GM23248 (cell line): ENCODE data around the gene PLAU.

Experiments
- EZH2 ChIP-seq: fragments of 200-600 bp; sonication (generic); IDR thresholded peaks from 2 replicates; pipeline ENCODE4 v1.6.1; 2018; ENCODE audit warnings: antibody characterized with exemption, mild to moderate bottlenecking; ENCODE audit not compliant: insufficient read depth, poor library complexity, severe bottlenecking
- EZH2phosphoT487 ChIP-seq: fragments of 200-600 bp; sonication (generic); IDR thresholded peaks from 2 replicates; pipeline ENCODE4 v1.6.1; 2018; ENCODE audit warnings: antibody characterized with exemption, moderate library complexity, mild to moderate bottlenecking, low read depth; ENCODE audit not compliant: insufficient read depth

DNA sequence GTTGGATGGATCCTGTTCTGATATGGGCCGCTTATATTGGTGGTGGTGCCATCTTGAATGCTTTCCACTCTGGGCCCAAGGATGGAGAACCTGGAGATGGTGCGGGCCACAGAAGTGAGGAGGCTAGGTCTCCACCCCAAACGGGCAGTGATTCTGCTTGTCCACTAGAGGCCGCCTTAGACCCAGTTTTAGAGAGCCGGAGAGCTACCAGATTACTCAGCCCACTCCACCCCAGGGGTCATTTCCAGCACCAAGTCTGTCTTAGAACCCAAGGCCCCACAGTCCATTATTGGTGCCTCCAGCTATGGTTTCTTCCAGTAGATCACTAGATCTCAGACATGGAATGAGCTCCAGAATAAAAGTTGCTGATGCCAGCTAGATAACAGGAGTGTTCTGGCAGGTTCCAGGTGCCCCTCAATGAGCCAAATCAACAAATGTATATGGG lies 24.8 kb upstream of the PLAU start:
- TF ChIP-seq EZH2phosphoT487 (no peak), EZH2 (no peak)
